Measurements from ENCODE around the gene ARFGAP1.
A peak's percentile ranks its signal among the peaks of the same experiment; 100 is the strongest.

ARFGAP1 gene

DNA sequence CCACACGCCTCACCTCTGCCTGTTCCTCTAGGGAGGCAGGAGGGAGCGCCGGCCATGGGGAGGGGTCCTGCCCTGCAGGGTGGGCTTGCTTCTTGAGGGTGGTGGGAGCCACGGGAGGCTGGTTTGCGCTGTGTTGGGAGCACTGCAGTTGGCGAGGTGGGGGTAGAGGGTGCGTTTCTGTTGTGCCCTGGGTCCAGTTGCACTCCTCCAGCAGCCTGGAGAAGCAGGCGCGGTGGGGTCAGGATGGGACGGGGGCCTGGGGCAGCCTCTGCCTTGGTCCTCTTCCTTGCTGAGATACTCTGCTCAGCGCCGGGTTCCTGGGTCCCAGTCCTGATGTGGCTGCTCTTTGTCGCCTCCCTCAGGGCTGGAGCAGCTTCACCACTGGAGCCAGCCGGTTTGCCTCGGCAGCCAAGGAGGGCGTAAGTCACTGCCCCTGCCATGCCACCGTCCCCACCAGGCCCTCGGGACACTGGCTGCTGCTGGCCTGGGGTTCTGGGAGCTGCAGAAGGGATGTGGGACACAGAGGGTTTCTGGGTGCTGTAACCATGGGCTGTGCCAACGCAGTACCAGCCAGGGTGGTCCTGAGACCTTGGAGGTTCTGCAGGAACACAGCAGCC lies 8.4 kb downstream of the ARFGAP1 start:
- DNase-seq, result no peak

DNA sequence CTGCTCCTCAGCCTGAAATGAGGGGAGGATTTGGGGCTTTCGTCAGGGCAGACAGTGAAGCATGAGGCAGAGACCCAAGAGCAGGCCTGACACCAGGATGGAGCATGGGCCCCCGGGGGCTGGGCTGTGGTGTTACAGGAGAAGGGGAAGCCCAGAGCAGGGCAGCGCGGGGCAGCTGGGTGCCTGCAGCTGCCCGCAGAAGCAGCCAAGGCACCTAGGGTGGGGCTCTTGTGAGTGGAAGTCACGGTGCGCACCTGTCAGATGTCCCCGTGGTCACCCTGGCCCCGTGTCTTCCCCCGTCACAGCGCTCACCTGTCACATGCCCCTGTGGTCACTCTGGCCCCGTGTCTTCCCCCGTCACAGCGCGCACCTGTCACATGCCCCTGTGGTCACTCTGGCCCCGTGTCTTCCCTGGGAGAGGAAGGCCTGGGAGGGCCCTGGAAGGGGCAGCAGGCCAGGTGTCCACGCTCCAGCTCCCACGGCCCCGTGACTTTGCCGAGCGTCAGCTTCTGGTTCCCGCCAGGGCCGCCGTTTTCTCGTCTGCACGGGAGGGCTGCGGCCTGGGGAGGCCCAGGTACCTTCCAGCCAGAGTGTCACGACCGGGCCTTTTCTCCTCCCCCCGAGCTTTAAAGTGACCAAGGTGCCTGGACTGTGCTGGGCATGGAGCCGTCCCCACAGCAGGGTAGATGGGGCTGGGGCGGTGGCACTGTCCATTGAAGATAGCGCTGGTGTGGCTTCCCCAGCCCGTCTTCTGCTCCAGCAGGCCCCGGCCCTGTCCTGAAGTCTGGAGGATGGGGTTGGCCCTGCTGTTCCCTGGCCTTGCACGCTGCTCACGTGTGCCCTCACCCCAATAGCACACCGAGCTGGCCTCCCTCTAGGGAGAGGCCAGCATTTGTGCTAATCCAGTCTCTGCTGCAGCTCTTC lies 9.4 kb downstream of the ARFGAP1 start:
- no peak for DNase-seq

DNA sequence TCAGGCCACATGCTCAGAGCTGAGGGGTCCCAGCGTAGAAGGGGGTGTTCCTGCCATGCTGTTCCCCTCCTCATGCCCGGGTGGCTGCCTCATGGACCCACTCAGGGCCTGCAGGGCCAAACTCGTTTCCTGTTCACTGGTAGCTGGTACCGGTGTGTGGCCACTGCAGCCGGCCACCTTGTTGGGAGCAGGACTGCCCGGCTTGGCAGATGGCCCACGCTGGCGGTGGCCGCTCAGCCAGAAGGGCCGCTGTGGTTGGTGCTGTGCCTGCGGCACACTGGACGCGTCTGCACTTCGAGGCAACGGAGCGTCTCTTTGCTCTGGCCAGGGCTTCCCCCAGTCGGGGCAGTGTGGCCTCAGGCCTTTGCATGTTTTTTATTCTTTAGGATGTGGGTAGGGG lies 10.3 kb downstream of the ARFGAP1 start:
- no peak for DNase-seq

DNA sequence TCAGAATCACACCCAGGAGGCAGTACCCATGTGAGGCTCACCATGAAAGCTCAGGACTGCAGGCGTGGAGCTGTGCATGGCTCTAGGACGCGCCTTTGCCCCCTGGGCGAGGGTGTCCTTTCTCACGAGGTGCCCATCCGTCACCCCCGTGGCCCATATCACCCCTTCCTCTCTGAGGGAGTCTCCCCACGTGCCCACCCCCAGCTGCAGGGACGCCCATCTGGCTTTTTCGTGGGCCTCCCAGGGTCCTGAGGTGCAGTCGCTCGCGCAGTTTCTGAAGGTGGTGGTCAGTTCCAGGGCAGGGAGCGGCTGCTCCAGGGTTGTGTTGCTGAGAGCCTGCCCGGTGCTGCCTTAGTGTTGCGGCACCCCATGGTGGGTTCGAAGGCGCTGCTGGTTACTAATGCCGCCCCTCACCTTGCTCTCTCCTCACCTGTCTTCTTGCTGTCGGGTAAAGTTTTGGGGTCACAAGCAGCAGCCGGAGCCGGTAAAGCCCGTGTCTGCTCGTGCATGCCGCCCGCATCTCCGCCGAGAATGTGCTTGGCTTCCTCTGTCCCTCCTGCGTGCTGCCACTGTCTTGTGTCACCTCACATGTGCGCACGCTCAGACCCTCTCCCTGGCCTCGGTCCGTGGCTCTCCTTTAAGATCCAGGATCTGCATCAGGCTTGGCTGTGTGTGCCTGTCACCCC lies 10.9 kb downstream of the ARFGAP1 start:
- no peak for DNase-seq

DNA sequence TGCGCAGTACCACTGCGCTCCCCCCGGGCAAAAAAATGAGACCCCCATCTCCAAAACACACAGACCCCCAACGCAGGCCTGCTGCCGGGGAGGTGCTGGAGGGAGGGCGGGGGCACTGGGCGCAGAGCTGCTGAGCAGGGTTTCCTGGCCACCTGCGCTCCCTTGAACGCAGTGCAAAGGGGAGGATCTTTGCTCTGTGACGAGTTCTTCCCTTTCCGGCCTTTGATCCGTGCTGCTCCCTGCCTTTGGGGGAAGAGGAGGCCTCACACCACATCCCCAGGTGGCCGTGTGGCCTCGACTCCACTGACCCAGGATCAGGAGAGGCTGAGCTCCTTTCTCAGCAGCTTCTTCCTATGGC lies 11.4 kb downstream of the ARFGAP1 start:
- DNase-seq, result no peak

DNA sequence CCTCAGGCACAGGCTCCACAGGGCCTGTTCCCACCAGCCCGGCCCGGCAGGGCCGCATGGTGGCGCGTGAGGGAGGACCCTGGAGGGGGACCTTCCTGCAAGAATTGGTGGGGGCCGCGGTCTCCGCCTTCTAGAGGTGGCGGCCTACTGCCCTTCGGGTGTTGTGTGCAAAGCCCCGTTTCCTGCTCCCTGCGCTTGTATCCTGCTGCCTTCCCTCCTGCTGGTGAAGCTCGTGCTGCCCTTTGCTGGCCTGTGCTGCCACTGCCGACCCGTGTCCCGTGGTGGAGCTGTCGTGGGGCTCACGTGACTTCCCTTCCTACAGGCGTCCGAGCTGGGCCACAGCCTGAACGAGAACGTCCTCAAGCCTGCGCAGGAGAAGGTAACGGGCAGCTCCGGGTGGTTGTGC lies 11.9 kb downstream of the ARFGAP1 start:
- DNase-seq, result no peak

DNA sequence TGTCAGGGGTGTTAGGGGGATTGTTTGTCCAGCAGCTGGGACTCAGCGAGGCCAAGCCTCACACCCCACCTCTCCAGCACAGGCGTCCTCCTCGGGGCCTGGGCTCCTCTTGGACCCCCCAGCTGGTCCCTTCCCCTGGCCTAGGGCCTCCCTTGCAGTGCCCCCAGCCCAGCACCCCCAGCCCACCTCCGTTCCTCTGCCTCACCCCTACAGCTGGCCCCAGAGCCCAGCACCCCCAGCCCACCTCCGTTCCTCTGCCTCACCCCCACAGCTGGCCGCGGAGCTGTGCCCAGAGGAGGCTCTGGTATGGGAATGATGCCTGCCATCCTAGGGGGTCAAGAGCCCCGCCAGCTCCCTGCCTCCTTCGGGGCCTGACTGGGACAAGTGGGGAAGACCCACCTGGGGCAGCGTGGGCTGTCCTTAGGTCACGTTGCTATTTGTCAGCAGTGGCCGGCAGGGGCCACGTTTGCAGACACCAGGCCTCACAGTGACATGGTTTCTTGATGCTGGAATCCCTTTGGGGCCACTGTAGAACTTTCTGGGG lies 12.4 kb downstream of the ARFGAP1 start:
- DNase-seq, result no peak

DNA sequence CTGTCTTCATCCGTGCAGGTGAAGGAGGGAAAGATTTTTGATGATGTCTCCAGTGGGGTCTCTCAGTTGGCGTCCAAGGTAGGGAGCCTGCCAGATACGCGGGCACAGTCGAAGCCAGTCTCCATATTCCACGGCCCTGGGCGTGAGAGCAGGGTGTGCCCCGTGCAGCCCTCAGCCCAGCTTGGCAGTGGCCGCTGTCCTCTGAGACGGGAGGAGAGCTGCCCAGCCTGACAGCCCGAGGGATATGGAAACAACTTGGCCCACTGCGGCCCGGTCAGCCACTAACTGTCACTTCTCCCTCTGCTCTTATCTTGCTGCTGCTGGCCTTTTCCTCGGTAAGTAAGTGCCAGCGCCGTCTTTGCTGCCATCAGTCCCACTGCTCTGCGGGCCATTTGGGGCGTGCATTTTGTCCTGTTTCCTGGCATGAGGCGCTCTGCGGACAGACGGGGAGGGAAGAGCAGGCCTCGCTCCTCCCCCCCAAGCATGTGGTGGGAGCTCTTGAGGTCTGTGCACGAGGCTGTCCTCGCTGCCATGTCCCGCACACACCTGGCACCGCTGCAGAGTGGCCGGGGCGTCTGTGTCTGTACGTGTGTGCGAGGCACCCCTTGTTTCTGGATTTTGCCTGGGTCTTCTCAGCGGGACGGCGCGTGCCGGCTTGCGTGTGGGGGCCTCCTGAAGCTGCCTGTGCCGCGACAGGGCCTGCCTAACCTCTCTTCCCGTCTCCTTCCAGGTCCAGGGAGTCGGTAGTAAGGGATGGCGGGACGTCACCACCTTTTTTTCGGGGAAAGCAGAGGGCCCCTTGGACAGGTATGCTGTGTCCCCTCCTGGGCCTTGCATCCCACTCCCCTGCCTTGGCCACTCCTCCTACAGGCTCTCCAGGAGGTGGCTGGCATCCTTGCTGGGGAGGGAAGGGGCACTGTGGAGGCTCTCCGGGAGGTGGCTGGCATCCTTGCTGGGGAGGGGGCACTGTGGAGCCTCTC lies 13.3 kb downstream of the ARFGAP1 start:
- no peak for DNase-seq

DNA sequence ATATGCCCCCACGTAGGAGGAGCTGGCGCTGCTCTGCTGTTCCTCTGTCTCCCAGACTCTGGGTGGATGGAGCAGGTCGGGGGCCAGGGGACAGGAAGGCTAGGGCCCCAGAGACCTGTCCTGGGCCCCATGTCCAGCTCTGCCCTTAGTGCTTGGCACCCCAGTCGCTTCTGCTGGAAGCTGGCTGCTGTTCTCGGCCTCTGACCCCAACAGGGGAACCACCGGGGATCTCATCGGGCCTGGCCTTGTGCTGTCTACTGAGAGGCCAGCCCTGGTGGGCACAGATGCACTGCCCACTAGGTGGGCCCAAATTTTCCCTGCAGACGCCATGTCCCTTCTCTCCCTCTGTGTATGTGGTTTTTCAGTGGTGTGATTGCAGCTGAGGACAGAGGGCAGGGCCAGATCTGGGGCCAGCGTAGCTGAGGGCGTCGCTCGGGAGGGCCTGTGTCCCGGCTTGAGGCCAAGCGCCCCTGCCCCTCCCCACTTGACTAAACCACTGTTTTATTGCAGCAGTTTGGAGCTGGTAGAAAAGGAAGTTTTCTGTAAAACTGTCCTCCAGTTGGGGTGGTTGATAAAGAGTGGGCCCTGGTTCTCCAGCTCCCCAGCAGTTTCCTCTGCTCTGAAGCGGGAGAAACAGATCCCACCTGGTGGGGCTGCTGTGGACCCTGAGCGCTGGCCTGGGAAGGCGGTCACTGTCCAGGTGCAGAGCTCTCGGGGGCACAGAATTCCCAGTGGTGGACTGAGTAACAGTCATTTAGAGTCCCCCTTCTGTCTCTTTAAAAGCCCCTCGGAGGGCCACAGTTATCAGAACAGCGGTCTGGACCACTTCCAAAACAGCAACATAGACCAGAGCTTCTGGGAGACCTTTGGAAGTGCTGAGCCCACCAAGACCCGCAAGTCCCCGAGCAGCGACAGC lies 14.4 kb downstream of the ARFGAP1 start:
- DNase-seq, result no peak

DNA sequence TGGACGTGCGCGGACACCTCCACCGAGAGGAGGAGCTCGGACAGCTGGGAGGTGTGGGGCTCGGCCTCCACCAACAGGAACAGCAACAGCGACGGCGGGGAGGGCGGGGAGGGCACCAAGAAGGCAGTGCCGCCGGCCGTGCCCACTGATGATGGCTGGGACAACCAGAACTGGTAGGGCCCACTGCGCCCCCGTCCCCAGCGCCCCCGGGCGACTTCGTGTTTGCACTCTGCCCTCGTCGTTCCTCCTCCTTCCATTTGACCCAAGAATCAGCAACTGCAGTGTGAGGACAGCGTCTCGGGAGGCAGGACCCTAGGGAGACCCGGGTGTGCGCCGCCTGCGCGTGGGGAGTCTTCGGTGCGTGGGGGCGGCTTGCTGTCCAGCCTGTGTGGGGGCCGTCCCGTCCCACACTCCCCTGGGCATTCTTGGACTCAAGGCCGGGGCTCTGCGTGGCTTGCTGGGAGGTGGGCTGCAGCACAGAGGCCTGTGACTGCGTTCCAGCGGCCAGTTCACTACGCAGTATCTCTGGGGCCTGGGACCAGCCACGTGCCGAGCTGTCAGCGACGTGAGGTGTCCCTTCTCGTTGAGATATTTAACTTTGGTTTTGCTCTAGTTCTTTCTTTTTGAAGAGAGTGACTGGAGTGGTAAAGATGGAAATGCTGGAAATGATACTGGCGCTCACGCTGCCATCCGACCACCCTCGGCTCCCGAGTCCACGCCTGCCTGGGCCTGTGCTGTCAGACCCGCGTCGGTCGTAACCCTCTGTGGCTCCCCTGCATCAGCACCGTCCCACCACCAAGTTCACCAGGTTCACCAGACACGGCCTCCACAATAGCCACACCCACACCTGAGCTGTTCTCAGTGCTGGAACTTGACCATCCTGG lies 15.3 kb downstream of the ARFGAP1 start:
- DNase-seq, result no peak

DNA sequence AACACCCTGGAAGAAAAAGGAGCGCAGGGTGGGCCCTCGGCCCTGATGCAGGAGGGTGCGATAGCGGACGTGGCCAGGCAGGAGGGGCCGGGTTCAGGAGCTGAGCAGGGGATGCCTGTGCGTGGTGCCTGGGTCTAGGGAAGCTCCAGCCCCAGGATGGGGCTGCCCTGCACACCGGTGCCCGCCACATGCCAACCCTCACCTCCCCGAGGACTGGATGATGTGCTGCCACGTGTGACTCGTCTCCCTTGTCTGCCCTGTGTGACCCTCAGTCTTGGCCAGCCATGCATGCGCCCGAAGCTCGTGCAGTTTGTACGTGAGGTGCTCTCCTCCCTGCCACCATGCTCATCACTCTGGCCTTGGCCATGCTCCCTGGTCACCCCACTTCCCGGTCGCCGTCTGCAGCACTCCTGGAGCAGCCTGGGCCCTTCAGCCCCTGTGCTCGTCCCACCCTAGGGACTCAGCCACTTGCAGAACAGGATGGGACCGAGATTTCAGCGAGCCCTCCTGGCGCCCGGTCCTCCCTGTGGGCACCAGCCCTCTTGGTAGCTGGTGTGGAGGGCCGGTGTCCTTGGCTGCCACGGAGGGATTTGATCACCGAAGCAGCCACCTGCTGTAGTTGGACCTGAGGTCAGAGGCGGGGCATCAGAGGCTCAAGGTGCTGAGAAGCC lies 16.1 kb downstream of the ARFGAP1 start:
- no peak for DNase-seq

DNA sequence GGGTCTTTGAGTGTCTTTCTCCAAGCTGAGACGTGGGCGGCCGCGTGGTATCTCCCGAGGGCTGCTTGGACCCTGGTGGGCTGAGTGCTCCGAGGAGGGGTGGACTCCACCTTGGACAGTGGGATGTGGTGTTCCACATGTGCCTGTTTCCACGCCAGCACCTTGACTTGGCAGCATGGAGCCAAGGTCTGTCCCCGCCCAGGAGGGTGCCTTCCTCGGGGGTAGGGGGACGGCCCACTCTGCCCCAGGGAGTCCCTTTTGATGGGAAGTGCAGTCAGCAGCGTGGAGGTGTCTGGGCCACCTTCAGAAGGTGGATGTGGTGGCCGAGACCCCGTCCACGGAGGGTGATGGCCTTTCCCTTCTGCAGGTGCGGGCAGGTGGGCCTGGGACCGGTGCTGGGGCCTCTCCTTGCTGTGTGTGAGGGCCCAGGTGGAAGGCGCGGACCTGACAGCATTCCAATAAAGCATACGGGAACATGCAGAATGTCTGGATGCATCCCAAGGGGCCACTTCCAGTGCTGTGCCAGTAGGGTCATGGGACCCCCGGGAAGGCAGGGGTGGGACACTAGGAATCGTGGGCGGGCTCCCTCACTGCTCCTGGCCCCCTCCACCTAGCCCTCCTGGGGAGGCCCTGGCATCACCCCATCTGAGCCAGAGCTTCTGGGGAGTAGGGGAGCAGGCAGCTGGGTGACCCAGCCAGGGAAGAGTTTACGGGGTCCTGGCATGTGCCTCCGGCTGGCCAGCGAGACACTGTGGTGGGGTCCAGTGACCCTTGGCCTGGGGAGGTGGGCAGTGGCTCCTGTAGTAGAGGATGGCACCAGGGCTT lies 16.9 kb downstream of the ARFGAP1 start:
- no peak for DNase-seq

DNA sequence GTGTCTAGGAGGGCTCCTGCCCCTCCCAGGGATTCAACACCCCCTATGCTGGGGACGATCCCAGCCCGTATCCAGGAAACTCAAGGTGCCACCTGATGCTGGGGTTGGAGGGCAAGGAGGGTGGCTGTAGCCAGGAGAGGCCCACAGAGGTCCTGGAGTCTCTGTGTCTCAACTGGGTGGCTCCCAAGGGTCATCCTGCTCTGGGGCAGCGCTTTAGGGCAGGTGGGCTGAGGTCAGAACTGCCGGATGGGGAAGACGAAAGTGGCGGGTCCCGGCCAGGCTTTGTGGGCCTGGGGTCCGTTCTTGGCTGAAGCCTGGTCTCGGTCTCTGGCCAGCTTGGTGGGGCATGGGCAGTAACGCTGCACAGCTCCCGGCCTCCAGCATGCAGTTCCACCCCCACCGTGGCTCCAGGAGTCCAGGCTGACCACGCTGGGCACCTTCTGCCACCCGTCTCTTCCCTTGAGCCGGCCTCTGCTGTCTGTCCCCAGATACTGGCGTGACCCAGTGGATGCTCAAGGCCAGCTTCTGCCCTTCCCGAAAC lies 17.6 kb downstream of the ARFGAP1 start:
- no peak for DNase-seq

DNA sequence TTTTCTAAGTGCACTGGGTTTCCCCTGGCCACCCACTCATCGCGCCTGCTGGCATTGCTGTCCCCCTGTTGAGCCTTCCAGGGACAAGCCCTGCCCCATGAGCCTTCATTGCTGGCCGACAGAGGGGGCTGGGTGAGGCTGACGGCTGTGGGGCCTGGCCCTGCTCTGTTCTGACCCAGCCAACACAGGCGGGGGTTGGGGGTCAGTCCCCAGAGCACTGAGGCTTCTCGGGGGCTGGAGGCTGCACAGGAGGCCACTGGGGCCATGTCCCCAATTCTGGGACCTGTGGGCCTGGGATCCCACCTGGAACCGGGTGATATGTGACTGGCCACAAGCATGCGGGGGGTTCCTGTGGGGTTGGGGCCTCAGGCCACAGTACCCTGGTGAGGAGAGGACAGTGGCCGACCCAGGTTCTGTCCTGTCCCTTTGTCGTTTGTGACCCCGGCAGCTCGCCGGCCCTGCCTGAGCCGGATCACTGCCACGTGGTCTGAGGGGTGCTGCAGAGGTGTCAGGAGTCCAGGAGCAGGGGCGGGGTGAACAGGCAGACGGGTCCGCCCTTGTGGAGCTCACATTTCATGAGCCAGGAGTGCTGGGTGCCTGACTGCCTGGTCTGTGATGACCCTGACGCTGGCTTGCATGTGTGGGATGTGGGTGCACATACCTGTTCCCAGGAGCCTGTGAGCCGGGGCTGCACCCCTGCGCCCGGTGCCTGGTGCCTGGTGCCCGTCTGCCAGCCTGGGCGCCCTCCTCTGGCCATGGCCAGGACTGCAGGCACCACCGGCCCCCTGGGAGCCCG lies 18.3 kb downstream of the ARFGAP1 start:
- peak; percentile 42 for DNase-seq

DNA sequence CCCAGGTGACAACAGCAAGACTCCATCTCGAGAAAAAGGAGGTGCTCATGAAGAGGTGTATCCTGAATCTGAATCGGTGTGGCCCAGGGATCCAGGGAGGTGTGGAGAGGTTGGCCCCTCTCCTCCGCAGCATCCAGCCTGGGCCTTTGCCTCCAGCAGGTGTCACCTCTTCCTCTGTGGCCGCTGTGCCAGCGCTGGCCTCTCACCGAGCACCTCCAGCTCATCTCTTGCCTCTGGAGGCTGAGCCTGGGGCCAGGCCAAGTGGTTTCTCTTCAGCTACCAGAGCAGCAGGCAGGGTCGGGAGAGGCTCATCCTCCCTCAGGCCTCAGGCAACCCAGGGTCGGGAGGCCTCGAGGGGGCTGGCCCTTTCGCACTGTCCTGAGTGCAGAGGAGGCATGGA lies 19.2 kb downstream of the ARFGAP1 start:
- no peak for DNase-seq

DNA sequence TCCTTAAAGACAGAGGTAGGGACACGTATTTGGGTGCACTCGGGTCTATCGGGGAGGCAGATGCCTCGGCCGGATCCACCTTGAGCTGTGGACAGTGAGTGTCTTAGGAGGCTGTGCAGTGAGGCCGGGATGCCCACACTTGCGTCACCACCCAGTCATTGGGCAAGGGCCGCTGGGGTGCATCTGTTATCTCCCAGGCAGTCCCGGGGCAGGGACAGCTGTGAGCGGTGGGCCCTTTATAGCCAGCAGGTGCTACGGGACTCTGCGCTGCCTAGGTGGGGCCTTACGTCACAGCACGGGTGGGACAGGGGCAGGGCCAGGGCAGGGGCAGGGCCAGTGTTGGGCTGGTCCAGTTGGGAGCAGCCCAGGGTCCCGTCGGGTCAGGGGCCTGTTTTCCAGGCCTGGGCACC lies 19.7 kb downstream of the ARFGAP1 start:
- DNase-seq, result no peak

DNA sequence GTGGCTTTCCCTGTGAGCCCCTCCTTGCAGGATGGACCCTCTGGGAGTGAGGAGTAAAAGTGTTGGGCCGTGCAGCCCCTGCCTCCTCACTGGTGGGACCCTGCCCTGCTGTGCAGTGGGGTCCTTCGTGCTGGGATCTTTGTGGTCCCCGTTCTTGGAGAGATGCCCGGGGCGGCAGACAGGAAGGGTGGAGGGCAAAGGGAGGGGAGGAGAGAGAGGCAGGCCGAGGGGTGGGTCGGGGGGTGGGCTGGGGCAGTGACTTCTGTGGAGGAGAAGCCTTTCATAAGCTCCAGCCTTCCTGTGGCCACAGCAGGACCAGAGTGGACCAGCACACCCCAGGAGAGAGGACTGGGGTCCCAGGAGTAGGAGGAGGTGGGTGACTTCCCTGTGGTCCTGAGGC lies 20.3 kb downstream of the ARFGAP1 start, which contains the start of gene COL20A1:
Gene COL20A1, plus strand, starts transcription at position 283 of the 400 bp plus-strand sequence. CDS start 1,922 bp downstream, outside the sequence.
- DNase-seq, result no peak

All from CD4-positive, alpha-beta T cell treated with Interleukin-15 for 1 hour (primary cell).